HepG2 (cell line): ENCODE measurements around the gene SIRT7. TPM values are rescaled to one million over a fixed set of nuclear protein-coding genes. Genes with fewer than 3 reads are reported as not detected.

Experiments
- HOXD1 ChIP-seq: sonication (generic); formaldehyde crosslinking; IDR thresholded peaks from 2 replicates; pipeline ENCODE4 v1.5.0; 2020; ENCODE audit warnings: missing genetic modification reagents
- KLF13 ChIP-seq: sonication (generic); formaldehyde crosslinking; IDR thresholded peaks from 2 replicates; pipeline ENCODE4 v1.4.0; 2020; ENCODE audit warnings: mild to moderate bottlenecking, missing genetic modification reagents
- ZBTB3 ChIP-seq: sonication (generic); formaldehyde crosslinking; IDR thresholded peaks from 2 replicates; pipeline ENCODE4 v1.4.0; 2020; ENCODE audit warnings: low read depth, mild to moderate bottlenecking, moderate library complexity, missing genetic modification reagents, borderline replicate concordance
- ZKSCAN8 ChIP-seq: IDR thresholded peaks from 2 replicates; pipeline ENCODE4 v1.6.1; 2016; ENCODE audit warnings: borderline replicate concordance, missing genetic modification reagents, missing compliant biosample characterization
- ZNF33B ChIP-seq: sonication (generic); formaldehyde crosslinking; IDR thresholded peaks from 2 replicates; pipeline ENCODE4 v1.5.1; 2020; ENCODE audit warnings: mild to moderate bottlenecking, missing genetic modification reagents
- ZNF556 ChIP-seq: sonication (generic); formaldehyde crosslinking; IDR thresholded peaks from 2 replicates; pipeline ENCODE4 v1.4.0; 2020; ENCODE audit warnings: mild to moderate bottlenecking, missing genetic modification reagents, borderline replicate concordance
- polyA plus RNA-seq, 8 experiments: library from polyadenylated mRNA; depleted of rRNA in 3 of 8; stranded (reverse) in 7 of 8; unstranded in 1 of 8; fragments of >200 nt; fragmentation: Illumina TruSeq in 4 of 8; extraction: Trizol in 4 of 8; gene quantifications; 2 replicates each; pipeline versions ENCODE4 v1.2.1 to v1.2.3, GENCODE V29; 2011 to 2016; ENCODE audit warnings: low read depth in 4 of 8, missing spikeins in 1 of 8, mixed read lengths in 1 of 8; ENCODE audit not compliant: insufficient read depth in 1 of 8
- total RNA-seq, 5 experiments: library from RNA; depleted of rRNA; stranded (reverse); fragments of >200 nt; fragmentation: Illumina TruSeq; extraction: Trizol; gene quantifications; 2 replicates each; pipeline ENCODE4 v1.2.3, GENCODE V29; 2016; ENCODE audit warnings: low read depth in 1 of 5
- TF ChIP-seq, protein P1 (sequence below): sonication (generic); formaldehyde crosslinking; IDR thresholded peaks from 2 replicates; pipeline ENCODE4 v1.5.1; 2020; ENCODE audit warnings: missing genetic modification reagents, mild to moderate bottlenecking, borderline replicate concordance
- TF ChIP-seq, protein P2 (sequence below): sonication (generic); formaldehyde crosslinking; conservative IDR thresholded peaks from 2 replicates; pipeline ENCODE4 v1.8.0; 2022; ENCODE audit warnings: mild to moderate bottlenecking, moderate library complexity, missing genetic modification reagents
- TF ChIP-seq, protein P3 (sequence below): sonication (generic); formaldehyde crosslinking; IDR thresholded peaks from one replicate; pipeline ENCODE4 v1.5.1; 2020; ENCODE audit warnings: mild to moderate bottlenecking, missing genetic modification reagents; ENCODE audit errors: not compliant biosample characterization
- TF ChIP-seq, protein P4 (sequence below): IDR thresholded peaks from 2 replicates; pipeline ENCODE4 v1.6.1; 2016

Gene SIRT7
- total and polyA plus RNA-seq, 2 of the 13 experiments (the other 11 are each of a cell fraction or from before 2014, with no cell fraction given), result 8.3 to 24.8 TPM

DNA sequence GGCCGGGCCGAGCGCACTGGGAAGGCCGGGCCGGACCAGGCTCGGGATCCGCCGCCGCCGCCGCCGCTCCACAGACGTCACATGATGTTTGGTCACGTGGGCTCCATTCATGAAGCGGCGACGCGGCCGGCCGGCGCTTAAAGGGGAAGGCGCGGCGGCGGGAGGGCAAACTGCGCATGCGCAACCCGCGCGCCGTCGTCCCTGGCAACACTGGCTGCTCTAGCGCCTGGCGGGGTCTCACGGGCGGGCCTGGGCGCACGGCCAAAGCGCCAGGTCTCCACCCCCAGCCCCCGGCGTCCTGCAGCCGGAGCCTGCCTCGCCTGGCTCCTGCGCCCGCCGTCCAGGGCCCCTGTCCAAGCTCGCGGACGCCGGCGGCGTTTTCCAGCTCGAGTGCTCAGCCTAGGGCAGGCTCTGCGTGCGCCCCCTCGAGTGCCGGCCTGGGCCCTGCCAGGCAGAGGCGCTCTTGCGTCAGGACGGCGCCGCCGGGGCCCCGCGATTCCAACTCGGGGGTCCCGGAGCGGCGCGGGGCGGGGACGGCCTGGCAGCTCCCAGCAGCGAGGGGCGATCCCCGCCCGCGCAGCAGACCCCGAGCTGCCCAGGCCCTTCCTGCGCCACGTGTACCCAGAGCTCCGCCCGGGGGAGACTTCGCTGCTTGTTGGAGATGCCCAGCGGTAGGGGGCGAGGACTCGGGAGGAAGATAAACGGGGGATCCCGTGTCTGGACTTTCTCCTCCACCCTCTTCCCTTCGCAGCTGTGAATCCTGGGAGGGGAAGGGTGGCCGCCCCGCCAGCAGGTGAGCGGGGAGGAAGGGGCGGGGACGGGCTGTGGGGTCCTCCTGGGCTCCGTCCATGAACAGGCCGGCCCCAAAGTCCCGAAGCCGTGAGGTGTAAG is 9.9 kb upstream of the SIRT7 start, which contains the start of gene MAFG (continued):
- TF ChIP-seq, protein P1, sequence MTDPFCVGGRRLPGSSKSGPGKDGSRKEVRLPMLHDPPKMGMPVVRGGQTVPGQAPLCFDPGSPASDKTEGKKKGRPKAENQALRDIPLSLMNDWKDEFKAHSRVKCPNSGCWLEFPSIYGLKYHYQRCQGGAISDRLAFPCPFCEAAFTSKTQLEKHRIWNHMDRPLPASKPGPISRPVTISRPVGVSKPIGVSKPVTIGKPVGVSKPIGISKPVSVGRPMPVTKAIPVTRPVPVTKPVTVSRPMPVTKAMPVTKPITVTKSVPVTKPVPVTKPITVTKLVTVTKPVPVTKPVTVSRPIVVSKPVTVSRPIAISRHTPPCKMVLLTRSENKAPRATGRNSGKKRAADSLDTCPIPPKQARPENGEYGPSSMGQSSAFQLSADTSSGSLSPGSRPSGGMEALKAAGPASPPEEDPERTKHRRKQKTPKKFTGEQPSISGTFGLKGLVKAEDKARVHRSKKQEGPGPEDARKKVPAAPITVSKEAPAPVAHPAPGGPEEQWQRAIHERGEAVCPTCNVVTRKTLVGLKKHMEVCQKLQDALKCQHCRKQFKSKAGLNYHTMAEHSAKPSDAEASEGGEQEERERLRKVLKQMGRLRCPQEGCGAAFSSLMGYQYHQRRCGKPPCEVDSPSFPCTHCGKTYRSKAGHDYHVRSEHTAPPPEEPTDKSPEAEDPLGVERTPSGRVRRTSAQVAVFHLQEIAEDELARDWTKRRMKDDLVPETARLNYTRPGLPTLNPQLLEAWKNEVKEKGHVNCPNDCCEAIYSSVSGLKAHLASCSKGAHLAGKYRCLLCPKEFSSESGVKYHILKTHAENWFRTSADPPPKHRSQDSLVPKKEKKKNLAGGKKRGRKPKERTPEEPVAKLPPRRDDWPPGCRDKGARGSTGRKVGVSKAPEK (CRISPR knock-in tag), result no peak
- TF ChIP-seq, protein P2, sequence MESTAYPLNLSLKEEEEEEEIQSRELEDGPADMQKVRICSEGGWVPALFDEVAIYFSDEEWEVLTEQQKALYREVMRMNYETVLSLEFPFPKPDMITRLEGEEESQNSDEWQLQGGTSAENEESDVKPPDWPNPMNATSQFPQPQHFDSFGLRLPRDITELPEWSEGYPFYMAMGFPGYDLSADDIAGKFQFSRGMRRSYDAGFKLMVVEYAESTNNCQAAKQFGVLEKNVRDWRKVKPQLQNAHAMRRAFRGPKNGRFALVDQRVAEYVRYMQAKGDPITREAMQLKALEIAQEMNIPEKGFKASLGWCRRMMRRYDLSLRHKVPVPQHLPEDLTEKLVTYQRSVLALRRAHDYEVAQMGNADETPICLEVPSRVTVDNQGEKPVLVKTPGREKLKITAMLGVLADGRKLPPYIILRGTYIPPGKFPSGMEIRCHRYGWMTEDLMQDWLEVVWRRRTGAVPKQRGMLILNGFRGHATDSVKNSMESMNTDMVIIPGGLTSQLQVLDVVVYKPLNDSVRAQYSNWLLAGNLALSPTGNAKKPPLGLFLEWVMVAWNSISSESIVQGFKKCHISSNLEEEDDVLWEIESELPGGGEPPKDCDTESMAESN, result peak; percentile 77; the same call in 1 of the 2 replicates
- no peak; the same call in none of the 2 replicates for TF ChIP-seq HOXD1
- TF ChIP-seq ZNF556, result peak; percentile 98; the same call in 1 of the 2 replicates
- TF ChIP-seq ZBTB3 (CRISPR knock-in tag), result peak; percentile 50; the same call in 1 of the 2 replicates
- TF ChIP-seq ZNF33B (CRISPR knock-in tag), result peak; percentile 91
- TF ChIP-seq KLF13 (CRISPR knock-in tag), result 0 out of 2 replicates have a peak, but pooled peaks have one; percentile 19
- TF ChIP-seq, protein P3, sequence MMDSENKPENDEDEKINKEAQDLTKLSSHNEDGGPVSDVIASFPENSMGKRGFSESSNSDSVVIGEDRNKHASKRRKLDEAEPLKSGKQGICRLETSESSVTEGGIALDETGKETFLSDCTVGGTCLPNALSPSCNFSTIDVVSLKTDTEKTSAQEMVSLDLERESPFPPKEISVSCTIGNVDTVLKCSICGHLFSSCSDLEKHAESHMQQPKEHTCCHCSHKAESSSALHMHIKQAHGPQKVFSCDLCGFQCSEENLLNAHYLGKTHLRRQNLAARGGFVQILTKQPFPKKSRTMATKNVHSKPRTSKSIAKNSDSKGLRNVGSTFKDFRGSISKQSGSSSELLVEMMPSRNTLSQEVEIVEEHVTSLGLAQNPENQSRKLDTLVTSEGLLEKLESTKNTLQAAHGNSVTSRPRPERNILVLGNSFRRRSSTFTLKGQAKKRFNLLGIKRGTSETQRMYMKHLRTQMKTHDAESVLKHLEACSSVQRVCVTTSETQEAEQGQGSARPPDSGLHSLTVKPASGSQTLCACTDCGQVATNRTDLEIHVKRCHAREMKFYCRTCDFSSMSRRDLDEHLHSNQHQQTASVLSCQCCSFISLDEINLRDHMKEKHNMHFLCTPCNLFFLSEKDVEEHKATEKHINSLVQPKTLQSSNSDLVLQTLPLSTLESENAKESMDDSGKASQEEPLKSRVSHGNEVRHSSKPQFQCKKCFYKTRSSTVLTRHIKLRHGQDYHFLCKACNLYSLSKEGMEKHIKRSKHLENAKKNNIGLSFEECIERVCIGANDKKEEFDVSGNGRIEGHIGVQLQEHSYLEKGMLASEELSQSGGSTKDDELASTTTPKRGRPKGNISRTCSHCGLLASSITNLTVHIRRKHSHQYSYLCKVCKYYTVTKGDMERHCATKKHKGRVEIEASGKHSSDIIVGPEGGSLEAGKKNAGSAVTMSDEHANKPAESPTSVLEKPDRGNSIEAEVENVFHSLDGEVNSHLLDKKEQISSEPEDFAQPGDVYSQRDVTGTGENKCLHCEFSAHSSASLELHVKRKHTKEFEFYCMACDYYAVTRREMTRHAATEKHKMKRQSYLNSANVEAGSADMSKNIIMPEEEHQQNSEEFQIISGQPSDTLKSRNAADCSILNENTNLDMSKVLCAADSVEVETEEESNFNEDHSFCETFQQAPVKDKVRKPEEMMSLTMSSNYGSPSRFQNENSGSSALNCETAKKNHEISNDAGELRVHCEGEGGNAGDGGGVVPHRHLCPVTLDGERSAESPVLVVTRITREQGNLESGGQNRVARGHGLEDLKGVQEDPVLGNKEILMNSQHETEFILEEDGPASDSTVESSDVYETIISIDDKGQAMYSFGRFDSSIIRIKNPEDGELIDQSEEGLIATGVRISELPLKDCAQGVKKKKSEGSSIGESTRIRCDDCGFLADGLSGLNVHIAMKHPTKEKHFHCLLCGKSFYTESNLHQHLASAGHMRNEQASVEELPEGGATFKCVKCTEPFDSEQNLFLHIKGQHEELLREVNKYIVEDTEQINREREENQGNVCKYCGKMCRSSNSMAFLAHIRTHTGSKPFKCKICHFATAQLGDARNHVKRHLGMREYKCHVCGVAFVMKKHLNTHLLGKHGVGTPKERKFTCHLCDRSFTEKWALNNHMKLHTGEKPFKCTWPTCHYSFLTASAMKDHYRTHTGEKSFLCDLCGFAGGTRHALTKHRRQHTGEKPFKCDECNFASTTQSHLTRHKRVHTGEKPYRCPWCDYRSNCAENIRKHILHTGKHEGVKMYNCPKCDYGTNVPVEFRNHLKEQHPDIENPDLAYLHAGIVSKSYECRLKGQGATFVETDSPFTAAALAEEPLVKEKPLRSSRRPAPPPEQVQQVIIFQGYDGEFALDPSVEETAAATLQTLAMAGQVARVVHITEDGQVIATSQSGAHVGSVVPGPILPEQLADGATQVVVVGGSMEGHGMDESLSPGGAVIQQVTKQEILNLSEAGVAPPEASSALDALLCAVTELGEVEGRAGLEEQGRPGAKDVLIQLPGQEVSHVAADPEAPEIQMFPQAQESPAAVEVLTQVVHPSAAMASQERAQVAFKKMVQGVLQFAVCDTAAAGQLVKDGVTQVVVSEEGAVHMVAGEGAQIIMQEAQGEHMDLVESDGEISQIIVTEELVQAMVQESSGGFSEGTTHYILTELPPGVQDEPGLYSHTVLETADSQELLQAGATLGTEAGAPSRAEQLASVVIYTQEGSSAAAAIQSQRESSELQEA (CRISPR knock-in tag), result peak; percentile 68
- TF ChIP-seq, protein P4, sequence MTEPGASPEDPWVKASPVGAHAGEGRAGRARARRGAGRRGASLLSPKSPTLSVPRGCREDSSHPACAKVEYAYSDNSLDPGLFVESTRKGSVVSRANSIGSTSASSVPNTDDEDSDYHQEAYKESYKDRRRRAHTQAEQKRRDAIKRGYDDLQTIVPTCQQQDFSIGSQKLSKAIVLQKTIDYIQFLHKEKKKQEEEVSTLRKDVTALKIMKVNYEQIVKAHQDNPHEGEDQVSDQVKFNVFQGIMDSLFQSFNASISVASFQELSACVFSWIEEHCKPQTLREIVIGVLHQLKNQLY, result peak; percentile 73
- peak; percentile 31; the same call in 1 of the 2 replicates for TF ChIP-seq ZKSCAN8 (CRISPR knock-in tag)
- TF ChIP-seq, all 625 proteins: peak for 318
